ENCODE data around the gene CYB5A.

The CYB5A gene

GRCh38 chr18:74281980-74282754, 9.6 kb downstream of the CYB5A start:
- Histone ChIP-seq H3K79me1 (ENCODE audit: low read length) (peaks cover 2% of the 10 kb centered on the region), H3K36me3 (ENCODE audit: control insufficient read depth in 1 of 2, insufficient read depth in 2 of 2, low read length in 2 of 2) (no peaks in the 10 kb centered on the region)
- DNase-seq = peak; percentile 21 to 80

DNA sequence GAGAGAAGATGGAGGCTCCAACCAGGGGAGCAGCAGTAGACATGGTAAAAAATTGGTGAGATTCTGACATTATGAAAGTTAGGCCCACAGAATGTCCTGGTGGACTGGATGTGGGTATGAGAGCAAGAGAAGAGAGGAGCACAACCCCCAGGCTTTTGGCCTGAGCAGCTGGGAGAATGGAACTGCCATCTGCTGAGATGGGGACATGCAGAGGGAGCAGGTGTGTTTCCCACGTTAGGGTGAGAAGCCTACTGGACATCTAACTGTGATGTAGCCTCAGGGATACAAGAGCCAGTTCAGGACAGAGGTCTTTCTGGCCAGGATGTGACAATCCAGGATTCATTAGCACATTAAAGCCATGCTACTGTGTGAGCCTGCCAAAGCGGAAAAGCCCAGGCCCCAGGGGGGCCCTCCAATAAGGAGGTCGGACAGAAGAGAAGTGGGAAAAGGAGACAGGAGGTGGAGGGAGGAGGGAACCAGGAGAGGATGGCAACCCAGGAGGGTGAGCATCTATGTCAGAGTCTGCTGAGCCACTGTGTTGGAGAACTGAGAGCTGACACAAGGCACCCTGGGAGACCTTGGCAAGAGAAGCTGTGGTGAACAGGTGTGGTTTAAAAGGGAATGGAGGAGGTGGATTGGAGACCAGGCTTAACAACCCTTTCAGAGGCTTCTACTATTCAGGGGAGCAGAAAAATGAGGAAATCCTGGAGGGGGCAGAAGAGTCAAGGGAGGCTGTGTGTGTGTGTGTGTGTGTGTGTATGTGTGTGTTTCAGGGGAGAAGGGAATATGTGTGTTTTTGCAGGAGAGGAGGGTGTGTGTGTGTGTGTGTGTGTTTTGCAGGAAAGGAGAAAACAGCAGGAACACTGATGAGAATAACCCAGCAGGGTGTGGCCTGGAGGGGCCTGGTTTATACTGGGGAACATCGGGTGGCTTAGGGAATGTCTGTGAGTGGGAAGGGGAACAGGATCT, 10.5 kb downstream of the CYB5A start:
- no peak overlapping the region for H3K9ac ChIP-seq (ENCODE audit: low read length)
- no peak overlapping the region for H3K27ac ChIP-seq (ENCODE audit: low read depth, low read length)
- no peak overlapping the region for H4K91ac ChIP-seq (ENCODE audit: low read depth, low read length)
- no peak overlapping the region for H3K4me2 ChIP-seq (ENCODE audit: low read length)
- H3K18ac ChIP-seq (ENCODE audit: low read length) = no peak overlapping the region
- no peak for DNase-seq
- H4K12ac ChIP-seq (ENCODE audit: low read depth, low read length) = no peak overlapping the region
- no peak overlapping the region for H2BK12ac ChIP-seq (ENCODE audit: low read length)
- no peak overlapping the region for H2BK120ac ChIP-seq (ENCODE audit: insufficient read depth, low read length, poor library complexity)
- H3K4me1 ChIP-seq (ENCODE audit: control insufficient read depth in 1 of 2, insufficient read depth in 2 of 2, low read length in 2 of 2) = peaks cover 21 to 22% of the 10 kb centered on the region in 2 experiments
- no peak overlapping the region for H3K4ac ChIP-seq (ENCODE audit: low read depth, low read length)
- no peak overlapping the region for H3K14ac ChIP-seq (ENCODE audit: low read length)
- no peaks in the 10 kb centered on the region for H3K27me3 ChIP-seq (ENCODE audit: insufficient read depth, low read length)
- no peak overlapping the region for H3K4me3 ChIP-seq (ENCODE audit: low read depth, low read length)
- no peak overlapping the region for H2AFZ ChIP-seq (ENCODE audit: insufficient read depth, low read length, poor library complexity)
- peaks cover 2% of the 10 kb centered on the region for H3K79me1 ChIP-seq (ENCODE audit: low read length)
- no peaks in the 10 kb centered on the region for H3K36me3 ChIP-seq (ENCODE audit: control insufficient read depth in 1 of 2, insufficient read depth in 2 of 2, low read length in 2 of 2)
- H3K23ac ChIP-seq (ENCODE audit: low read length) = no peak overlapping the region
- no peak overlapping the region for H4K8ac ChIP-seq (ENCODE audit: low read depth, low read length)
- WGBS (ENCODE audit: extremely low coverage, insufficient coverage, insufficient read length) = no CpG with 5 or more reads among the region's 4 CpGs
- H2AK5ac ChIP-seq (ENCODE audit: low read length) = no peak overlapping the region
- H3K79me2 ChIP-seq (ENCODE audit: control insufficient read depth, insufficient read depth, low read length, poor library complexity) = no peaks in the 10 kb centered on the region
- no peak overlapping the region for H2BK5ac ChIP-seq (ENCODE audit: low read depth, low read length, poor library complexity)
- peaks cover 2% of the 10 kb centered on the region for H3K9me3 ChIP-seq (ENCODE audit: insufficient read depth, low read depth, low read length)

More at GRCh38 chr18:74281980-74282754, 9.6 kb downstream of the CYB5A start:
- no peak overlapping the region for H2BK5ac ChIP-seq (ENCODE audit: low read depth, low read length, poor library complexity)
- H3K4me1 ChIP-seq (ENCODE audit: control insufficient read depth in 1 of 2, insufficient read depth in 2 of 2, low read length in 2 of 2) = peaks cover 21 to 22% of the 10 kb centered on the region in 2 experiments
- H3K27me3 ChIP-seq (ENCODE audit: insufficient read depth, low read length) = no peaks in the 10 kb centered on the region
- H4K12ac ChIP-seq (ENCODE audit: low read depth, low read length) = no peak overlapping the region
- H3K18ac ChIP-seq (ENCODE audit: low read length) = no peak overlapping the region
- H3K4ac ChIP-seq (ENCODE audit: low read depth, low read length) = no peak overlapping the region
- peak overlapping the region; percentile 8 for H2AFZ ChIP-seq (ENCODE audit: insufficient read depth, low read length, poor library complexity)
- H3K79me2 ChIP-seq (ENCODE audit: control insufficient read depth, insufficient read depth, low read length, poor library complexity) = no peaks in the 10 kb centered on the region
- H4K8ac ChIP-seq (ENCODE audit: low read depth, low read length) = no peak overlapping the region
- H4K91ac ChIP-seq (ENCODE audit: low read depth, low read length) = no peak overlapping the region
- no peak overlapping the region for H3K9ac ChIP-seq (ENCODE audit: low read length)
- H3K4me3 ChIP-seq (ENCODE audit: low read depth, low read length) = no peak overlapping the region
- WGBS (ENCODE audit: extremely low coverage, insufficient coverage, insufficient read length) = no CpG with 5 or more reads among the region's 12 CpGs
- H2AK5ac ChIP-seq (ENCODE audit: low read length) = no peak overlapping the region
- H3K27ac ChIP-seq (ENCODE audit: low read depth, low read length) = no peak overlapping the region
- H3K14ac ChIP-seq (ENCODE audit: low read length) = peak overlapping the region; percentile 11
- peaks cover 2% of the 10 kb centered on the region for H3K9me3 ChIP-seq (ENCODE audit: insufficient read depth, low read depth, low read length)
- no peak overlapping the region for H2BK120ac ChIP-seq (ENCODE audit: insufficient read depth, low read length, poor library complexity)
- H2BK12ac ChIP-seq (ENCODE audit: low read length) = no peak overlapping the region
- H3K4me2 ChIP-seq (ENCODE audit: low read length) = peak overlapping the region; percentile 15
- no peak overlapping the region for H3K23ac ChIP-seq (ENCODE audit: low read length)

- Histone ChIP-seq H3K14ac (ENCODE audit: low read length) (no peak overlapping the region), H3K79me1 (ENCODE audit: low read length) (peaks cover 2% of the 10 kb centered on the region), H3K36me3 (ENCODE audit: control insufficient read depth in 1 of 2, insufficient read depth in 2 of 2, low read length in 2 of 2) (no peaks in the 10 kb centered on the region), H3K79me2 (ENCODE audit: control insufficient read depth, insufficient read depth, low read length, poor library complexity) (no peaks in the 10 kb centered on the region), H3K9me3 (ENCODE audit: insufficient read depth, low read depth, low read length) (peaks cover 2% of the 10 kb centered on the region), H3K4ac (ENCODE audit: low read depth, low read length) (no peak overlapping the region), H4K91ac (ENCODE audit: low read depth, low read length) (no peak overlapping the region), H3K18ac (ENCODE audit: low read length) (no peak overlapping the region), H2BK120ac (ENCODE audit: insufficient read depth, low read length, poor library complexity) (no peak overlapping the region), H3K4me1 (ENCODE audit: control insufficient read depth in 1 of 2, insufficient read depth in 2 of 2, low read length in 2 of 2) (peaks cover 18% of the 10 kb centered on the region in 2 experiments), H2AK5ac (ENCODE audit: low read length) (no peak overlapping the region), H3K27me3 (ENCODE audit: insufficient read depth, low read length) (no peaks in the 10 kb centered on the region), H3K23ac (ENCODE audit: low read length) (no peak overlapping the region), H2BK5ac (ENCODE audit: low read depth, low read length, poor library complexity) (no peak overlapping the region), H3K4me2 (ENCODE audit: low read length) (no peak overlapping the region), H3K4me3 (ENCODE audit: low read depth, low read length) (no peak overlapping the region), H2AFZ (ENCODE audit: insufficient read depth, low read length, poor library complexity) (no peak overlapping the region), H3K27ac (ENCODE audit: low read depth, low read length) (no peak overlapping the region), H2BK12ac (ENCODE audit: low read length) (no peak overlapping the region), H4K8ac (ENCODE audit: low read depth, low read length) (no peak overlapping the region), H3K9ac (ENCODE audit: low read length) (no peak overlapping the region), H4K12ac (ENCODE audit: low read depth, low read length) (no peak overlapping the region)
- no peak for DNase-seq
- WGBS (ENCODE audit: extremely low coverage, insufficient coverage, insufficient read length) = no CpG with 5 or more reads among the region's 7 CpGs
Observed at GRCh38 chr18:74278983-74279382, 12.8 kb downstream of the CYB5A start.

DNA sequence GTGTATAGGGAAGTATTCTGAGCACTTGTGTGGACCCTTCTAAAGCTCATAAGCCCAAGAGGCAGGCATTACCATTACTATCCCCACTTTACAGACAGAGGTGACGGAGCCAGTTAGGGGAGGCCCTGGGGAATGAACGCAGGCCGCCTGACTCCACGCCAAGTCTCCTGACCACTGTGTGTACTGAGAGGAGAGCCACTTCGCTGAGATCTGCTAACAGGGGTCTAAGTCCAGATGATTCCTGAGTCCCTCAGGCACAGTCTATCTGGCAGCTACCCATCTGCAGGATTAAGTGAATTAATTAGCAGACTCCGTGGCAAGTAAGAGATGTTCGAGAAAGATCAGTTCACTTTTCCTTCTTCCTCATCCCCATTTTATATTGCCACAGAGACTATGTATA, 13.7 kb downstream of the CYB5A start:
- Histone ChIP-seq H4K12ac (ENCODE audit: low read depth, low read length) (no peak overlapping the region), H3K14ac (ENCODE audit: low read length) (no peak overlapping the region)
- WGBS (ENCODE audit: extremely low coverage, insufficient coverage, insufficient read length) = no CpG with 5 or more reads among the region's 7 CpGs

More for the DNA sequence above, 13.7 kb downstream of the CYB5A start:
- Histone ChIP-seq H3K18ac (ENCODE audit: low read length) (no peak overlapping the region), H3K79me2 (ENCODE audit: control insufficient read depth, insufficient read depth, low read length, poor library complexity) (no peaks in the 10 kb centered on the region), H3K36me3 (ENCODE audit: control insufficient read depth in 1 of 2, insufficient read depth in 2 of 2, low read length in 2 of 2) (no peaks in the 10 kb centered on the region), H3K9ac (ENCODE audit: low read length) (no peak overlapping the region), H3K4ac (ENCODE audit: low read depth, low read length) (no peak overlapping the region), H3K23ac (ENCODE audit: low read length) (no peak overlapping the region), H3K79me1 (ENCODE audit: low read length) (peaks cover 2% of the 10 kb centered on the region), H3K27me3 (ENCODE audit: insufficient read depth, low read length) (no peaks in the 10 kb centered on the region), H3K4me3 (ENCODE audit: low read depth, low read length) (no peak overlapping the region), H3K4me2 (ENCODE audit: low read length) (no peak overlapping the region), H3K4me1 (ENCODE audit: control insufficient read depth in 1 of 2, insufficient read depth in 2 of 2, low read length in 2 of 2) (peaks cover 11 to 13% of the 10 kb centered on the region in 2 experiments), H4K8ac (ENCODE audit: low read depth, low read length) (no peak overlapping the region), H2BK120ac (ENCODE audit: insufficient read depth, low read length, poor library complexity) (no peak overlapping the region), H2BK5ac (ENCODE audit: low read depth, low read length, poor library complexity) (no peak overlapping the region), H4K91ac (ENCODE audit: low read depth, low read length) (no peak overlapping the region), H2AK5ac (ENCODE audit: low read length) (no peak overlapping the region), H3K27ac (ENCODE audit: low read depth, low read length) (no peak overlapping the region), H3K9me3 (ENCODE audit: insufficient read depth, low read depth, low read length) (peaks cover 2% of the 10 kb centered on the region), H2BK12ac (ENCODE audit: low read length) (no peak overlapping the region), H2AFZ (ENCODE audit: insufficient read depth, low read length, poor library complexity) (no peak overlapping the region)
- DNase-seq = no peak
